ENCODE data around the gene ABHD17A.

The ABHD17A gene

DNA sequence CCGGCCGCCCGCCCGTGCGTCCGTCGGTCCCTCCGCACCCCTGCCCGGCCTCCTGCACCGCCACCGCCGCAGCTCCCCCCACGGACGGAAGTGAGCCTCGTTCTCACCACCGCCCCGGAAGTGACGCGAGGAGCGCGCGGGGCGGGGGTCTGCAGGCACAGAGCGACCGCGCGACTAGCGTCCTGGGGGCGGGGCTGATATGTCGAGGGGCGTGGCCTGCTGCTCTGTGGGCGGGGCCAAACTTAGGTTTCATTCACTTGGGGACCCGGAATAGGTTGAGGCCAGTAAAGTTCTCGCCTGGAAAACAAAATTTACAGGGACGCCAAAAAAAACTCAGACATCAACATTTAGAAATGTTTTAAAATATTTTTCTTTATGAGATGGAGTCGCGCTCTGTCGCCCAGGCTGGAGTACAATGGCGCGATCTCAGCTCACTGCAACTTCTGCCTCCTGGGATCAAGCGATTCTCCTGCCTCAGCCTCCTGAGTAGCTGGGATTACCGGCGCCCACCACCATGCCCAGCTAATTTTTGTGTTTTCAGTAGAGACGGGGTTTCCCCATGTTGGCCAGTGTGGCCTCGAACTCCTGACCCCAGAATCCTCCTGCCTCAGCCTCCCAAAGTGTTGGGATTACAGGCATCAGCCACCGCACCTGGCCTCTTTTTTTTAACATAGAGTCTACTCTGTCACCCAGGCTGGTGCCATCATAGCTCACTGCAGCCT, at the start of gene ABHD17A:
Gene ABHD17A (minus strand): TSS at position 99 of the 722 bp plus-strand sequence. CDS start 3,930 bp downstream, outside the sequence.
- peak; percentile 96 for DNase-seq

DNA sequence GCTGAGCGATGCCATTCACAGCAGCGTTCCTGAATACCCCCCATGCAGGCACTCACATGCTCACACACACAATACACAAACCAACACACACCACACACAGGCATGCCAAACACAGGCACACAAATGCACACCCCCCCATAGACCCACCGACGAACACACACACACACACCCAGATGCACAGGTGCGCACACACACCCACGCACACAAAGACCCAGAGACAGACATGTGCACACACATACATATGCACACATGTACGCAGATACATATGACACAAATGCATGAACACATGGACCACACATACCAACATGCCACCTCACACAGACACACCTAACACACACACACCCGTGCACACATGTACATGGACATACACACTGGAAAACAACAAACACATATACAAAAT, 48.6 kb upstream of the ABHD17A start:
- DNase-seq, result no peak

DNA sequence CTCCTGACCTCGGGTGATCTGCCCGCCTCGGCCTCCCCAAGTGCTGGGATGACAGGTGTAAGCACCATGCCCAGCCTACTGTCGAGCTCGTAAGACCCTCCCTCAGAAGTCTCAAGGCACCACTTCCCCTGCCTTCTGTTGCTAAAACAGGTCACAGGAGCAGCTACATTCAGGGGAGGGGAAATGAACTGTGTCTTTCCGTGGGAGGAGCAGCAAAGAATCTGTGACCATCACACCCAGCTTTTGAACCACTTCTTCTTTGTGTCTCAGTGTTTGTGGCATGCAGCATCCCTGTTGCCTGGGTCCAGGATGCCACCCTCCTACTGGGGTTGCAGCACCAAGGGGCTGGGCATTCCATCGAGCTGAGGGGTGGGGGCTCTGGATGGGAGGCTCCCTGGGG, 47.9 kb upstream of the ABHD17A start:
- DNase-seq, result no peak

DNA sequence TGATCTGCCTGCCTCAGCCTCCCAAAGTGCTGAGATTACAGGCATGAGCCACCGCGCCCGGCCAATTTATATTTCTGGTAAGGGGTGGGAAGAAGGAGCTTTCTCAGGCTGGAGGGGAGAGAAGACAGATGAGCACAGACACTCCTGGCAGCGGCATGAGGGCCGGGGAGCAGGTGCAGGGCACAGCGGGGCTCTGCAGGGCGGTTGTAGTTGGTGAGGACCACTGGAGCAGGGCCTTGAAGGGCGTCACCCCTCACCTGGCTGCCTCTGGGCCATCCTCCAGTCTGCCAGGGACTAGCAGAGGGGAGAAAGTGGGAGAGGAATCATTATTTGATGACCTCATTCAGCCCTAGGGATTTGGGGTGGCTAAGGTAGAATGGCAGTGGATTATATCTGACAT, 47.1 kb upstream of the ABHD17A start:
- no peak for DNase-seq

DNA sequence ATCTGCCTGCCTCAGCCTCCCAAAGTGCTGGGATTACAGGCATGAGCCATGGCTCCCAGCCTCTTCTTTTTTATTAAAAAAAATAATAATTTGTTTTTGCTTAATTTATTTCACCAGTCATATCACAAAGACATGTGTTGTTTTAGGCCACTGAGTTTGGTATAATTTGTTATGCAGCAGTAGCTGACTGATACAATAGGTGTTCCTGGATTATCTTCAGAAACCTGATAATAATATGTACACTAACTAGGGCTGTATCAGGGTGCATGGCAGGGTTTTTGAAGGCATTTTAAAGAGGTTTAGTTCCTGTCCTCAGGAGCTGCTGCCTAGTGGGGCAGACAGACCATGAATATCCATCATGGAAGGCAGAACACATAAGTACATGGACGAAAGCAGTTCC, 46.1 kb upstream of the ABHD17A start:
- DNase-seq, result no peak

DNA sequence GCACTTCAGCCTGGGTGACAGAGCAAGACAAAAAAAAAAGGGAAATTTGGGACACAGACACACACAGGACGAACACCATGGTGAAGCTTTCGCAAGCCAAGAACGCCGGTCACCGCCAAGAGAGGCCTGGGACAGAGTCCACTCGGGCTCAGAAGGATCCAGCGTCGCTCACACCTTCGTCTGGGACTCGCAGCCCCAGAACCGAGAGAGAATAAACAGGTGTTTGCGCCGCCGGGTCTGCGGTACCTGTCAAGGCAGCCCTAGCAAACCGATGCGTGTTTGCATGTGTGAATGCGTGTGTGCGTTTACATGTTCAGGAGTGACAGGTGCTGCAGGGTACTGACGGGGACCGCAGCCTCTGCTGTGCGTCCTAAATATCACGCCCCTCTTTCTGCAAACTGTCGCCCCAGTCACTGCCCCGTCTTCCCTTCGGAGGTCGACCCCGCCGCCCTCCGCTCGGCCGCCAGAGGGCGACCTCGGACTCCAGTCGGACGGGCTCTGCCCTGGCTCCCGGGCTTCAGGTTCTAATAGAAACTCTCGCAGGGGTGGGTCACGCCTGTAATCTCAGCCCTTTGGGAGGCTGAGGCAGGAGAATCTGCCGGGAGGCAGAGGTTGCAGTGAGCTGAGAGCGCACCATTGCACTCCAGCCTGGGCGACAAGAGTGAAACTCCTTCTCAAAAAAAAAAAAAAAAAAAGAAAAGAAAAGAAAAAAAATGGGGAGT, 43.9 kb upstream of the ABHD17A start:
- DNase-seq, result peak; percentile 83

DNA sequence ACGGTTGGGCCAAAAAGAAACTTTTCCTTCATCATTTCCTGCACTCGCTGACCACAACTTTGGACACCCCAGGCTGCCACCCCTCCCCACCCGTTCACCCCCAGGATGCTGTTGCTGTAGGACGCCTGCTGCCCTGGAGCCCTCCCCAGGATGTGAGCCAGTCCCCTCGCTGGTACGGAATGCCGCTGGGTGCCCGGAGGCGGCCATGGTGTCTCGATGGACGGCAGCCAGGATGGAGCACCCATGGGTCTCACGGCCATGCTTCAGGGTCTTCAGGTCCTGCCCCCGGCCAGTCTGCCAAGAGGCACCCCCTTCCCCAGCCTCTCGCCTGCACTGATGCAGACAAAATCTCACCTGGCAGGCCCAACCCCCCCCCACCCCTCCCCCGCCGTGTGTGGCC, 40.2 kb upstream of the ABHD17A start:
- no peak for DNase-seq

DNA sequence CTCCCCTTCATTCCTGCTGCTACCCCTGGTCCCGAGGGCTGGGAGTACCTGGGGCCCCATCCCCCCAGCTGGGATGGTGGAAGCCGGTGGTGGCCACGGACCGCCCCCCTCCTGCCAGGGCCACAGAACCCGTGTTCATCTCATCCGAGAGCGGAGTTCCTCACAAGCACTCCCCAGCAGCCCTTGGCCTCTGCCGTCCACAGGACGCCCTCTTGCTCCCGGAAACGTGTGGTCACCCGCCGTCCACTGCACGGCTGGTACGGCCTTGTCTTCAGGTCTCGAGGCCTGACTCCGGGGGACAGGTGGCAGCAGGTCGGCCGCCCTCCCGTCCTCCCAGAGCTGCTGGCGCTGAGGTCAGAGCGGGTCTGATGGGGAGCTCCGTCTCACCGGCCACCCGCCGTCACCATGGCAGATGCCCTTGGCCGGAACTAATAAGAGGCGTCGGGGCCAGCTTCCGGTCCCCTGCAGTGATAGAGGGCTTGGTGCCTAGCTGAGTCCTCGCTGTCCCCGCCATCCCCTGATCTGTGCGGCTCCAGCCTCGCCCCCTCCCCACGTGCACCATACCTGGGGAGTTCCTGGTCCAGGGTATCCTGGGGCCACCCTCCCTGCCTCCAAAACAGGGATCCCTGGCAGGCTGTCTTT, 39.1 kb upstream of the ABHD17A start:
- DNase-seq, result no peak

DNA sequence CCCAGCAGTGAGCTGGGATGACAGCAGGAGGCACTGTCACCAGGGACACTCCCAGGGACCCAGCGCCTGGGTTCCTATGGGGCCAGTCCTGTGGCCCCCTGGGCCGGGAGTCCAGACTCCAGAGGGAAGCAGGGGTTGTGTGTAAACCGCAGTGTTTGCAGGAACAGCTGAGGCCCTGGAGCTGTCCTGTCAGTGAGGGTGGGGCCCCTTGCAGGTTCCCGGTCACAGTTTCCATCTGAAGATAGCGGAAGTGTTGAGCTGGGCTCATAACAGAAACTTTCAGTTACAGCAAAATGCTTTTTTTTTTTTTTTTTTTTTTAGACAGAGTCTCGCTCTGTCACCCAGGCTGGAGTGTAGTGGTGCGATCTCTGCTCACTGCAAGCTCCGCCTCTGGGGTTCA, 38.0 kb upstream of the ABHD17A start:
- DNase-seq, result peak; percentile 80

DNA sequence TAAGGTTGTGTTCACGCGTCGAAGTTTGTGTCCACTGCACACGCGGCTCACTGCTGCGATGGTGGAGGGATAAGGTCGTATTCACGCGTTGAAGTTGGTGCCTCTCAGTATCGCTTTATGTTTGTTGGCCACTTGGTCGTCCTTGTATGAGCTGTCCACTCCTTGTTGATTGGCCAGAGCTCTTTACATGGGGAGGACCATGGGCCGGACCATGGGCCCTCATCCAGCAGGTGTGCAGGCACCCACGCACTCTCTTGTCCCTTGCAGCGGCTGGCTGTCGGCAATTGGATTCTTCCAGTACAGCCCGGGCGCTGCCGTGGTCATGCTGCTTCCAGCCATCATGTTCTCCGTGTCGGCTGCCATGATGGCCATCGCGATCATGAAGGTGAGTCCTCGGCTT, 37.5 kb upstream of the ABHD17A start:
- DNase-seq, result no peak

DNA sequence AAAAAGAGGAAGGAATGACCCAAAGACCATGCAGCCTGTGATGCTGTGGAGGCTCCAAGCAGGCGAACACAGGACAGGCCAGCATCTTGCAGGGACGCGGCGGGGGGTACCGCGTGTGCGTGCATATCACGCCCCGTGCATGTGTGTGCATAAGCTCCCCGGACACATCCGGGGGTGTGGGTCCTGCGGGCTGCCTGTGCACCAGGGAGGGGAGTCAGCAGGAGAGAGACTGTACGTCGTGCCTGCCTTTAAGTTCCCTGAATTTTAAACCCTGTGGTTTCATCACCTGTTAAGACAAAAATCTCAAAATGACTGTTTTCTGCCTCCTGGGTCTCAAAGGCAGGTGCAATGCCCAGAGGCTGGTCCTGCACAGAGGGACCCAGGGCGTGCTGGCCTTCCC, 36.5 kb upstream of the ABHD17A start:
- DNase-seq, result peak; percentile 55

DNA sequence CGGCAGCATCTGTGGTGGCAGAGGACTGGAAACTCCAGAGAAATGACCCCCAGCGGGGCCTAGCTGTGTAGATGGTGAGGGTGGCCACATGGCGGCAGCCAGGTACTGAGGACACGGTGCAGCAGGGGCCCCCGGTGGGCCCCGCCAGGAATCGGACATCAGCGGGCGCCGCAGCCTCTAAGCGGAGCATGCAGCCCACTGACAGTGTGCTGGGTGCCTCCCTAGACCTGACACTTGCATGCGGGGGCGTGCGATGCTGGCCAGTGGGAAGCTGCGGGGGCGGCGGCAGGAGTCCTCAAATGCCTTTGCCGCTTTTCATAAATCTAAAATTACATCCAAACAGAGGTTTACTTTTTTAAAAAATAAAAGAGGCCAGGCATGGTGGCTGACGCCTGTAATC, 36.0 kb upstream of the ABHD17A start:
- DNase-seq, result no peak

DNA sequence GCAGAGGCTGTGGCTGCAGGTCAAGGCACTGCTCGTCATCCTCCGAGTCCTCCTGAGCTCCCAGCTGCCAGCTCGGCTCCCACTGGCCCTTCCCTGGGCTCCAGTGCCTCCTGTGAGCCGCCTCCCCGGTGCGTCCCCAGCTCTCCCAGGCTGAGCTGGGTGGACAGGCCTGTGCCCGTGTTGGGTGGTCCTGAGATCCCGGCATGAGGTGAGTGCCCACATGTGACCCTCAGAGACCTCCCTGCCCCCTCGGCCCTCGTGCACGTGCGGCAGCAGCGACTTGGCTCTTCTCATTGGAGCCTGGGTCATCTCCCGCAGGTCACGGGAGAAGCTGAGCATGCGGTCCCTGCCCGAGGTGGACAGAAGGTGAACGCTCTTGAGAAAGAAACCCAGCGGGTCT, 35.3 kb upstream of the ABHD17A start:
- no peak for DNase-seq

DNA sequence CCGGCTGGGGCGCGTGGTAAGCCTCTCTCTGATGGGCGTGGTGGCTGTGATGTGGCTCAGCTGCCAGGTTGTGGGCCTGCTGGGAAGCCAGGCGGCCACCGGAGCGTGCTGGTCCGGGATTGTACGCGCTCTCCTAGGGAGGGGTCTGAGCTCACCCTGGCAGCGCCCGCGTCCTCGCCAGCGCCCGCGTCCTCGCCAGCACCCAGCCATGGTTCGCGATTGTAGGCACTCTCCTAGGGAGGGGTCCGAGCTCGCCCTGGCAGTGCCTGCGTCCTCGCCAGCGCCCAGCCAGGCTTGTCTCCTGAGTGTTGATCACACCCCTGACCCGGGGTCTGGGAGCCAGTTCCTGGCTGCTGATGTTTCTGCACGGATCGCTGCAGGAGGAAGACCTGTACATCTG, 33.7 kb upstream of the ABHD17A start:
- no peak for DNase-seq

DNA sequence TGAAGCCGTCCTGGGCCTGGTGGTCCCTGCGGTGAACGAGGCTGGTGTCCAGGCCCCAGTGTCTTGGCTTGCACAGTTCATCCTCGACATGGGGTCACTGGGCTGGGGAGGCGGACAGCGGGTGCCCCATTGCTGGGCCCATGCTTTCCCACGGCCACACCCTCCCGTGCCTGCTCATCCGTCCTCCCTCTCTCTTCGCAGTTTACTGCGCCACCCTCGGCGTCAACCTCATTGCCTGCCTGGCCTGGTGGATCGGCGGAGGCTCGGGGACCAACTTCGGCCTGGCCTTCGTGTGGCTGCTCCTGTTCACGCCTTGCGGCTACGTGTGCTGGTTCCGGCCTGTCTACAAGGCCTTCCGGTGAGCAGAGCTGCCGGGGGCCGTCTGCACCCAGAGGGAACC, 32.6 kb upstream of the ABHD17A start:
- no peak for DNase-seq

DNA sequence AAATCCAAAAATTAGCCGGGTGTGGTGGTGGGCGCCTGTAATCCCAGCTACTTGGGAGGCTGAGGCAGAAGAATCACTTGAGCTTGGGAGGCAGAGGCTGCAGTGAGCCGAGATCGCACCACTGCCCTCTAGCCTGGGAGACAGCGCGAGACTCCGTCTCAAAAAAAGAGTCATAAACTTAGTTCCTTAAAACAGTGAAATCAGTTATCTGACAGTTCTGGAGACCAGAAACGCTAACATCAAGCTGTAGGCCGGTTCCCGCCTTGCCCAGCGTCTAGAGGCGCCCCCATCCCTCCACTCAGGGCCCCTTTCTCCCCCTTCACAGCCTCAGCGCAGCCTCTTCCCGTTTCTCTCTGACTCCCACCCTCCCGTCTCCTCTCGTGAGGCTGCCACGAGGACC, 31.9 kb upstream of the ABHD17A start:
- DNase-seq, result no peak

DNA sequence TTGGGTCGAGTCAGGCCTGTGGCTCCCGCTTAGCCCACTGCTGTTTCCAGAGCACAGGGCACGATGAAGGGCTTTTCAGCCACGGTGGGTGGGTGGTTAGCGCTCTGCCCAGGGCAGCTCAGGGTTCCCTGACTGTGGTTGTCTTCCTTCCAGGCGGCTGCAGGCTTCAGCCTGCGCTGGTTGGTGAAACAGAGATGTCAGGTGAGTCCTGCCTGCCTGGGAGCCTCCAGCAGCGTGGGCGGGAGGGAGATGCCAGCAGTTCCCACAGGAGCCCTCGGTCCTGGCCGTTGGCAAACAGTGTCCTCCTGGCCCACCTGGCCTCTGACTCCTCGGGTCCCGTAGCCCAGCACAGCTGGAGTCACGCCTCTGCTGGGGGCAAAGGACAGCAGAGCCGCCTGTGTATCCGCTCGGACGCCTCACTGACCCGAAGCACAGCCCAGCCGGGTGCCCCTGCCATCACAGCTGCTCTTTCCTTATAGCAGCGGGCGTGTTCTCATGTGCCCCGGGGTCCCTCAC, 29.6 kb upstream of the ABHD17A start:
- no peak for DNase-seq

DNA sequence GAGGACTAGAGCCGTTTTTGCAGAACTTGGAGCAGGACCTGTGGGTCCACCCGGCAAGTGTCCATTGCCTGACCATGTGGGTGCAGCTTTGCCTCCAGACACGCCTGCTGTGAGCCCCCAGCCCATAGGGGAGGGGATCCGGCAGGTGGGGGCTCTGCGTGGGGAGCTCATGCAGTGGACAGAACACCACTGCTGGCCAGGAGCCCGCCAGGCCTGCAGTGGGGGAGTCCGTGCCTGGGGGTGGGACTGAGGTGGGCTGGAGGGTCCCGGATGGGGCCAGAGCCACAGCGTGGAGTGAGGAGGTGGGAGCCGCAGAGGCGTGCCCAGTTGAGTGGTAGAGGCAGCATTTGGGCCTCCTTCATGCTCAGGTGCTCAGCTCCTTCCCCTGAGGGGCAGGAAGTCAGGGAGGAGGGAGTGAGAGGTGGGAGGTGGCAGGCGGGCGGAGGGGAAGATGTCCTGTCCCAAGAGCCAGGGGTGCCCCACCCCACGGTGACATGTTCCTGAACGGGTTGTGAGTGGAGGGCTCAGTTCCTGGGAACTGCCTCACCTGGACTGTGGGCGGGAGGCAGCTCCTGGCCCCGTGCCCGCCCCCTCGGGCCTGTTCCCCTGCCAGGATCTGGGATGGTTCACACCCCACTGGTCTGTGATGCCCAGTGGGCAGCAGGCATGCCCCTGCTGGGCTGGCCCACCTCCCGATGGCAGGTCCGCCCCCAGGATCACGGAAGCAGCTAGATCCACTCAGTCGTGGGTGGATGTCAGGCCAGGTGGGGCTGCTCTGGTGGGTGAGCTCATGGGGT, 28.7 kb upstream of the ABHD17A start:
- DNase-seq, result no peak

DNA sequence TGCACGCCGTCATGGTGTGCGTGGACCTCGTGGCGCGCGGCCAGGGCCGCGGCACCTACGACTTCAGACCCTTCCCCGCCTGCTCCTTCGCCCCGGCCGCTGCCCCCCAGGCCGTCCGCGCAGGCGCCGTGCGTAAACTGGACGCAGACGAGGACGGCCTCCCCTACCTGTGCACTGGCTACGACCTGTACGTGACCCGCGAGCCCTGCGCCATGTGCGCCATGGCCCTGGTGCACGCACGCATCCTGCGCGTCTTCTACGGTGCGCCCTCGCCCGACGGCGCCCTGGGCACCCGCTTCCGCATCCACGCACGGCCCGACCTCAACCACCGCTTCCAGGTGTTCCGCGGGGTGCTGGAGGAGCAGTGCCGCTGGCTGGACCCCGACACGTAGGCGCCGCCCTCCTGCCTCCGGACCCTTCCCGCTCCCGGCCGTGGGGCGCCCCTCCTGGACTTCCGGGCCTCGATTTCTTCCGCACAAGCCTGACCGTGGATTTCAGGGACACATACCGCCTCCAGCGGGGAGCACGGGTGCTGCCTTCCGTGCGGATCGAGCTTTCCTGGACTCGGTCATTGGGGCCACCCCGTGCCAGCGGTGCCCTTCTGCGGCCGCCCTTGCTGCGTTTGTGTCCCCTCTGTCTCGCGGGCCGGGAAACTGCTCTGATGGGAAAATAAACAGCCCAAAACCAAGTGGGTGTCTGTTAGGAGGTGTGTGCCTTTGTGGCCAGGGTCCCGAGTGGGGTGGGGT, 27.6 kb upstream of the ABHD17A start:
- DNase-seq, result no peak

DNA sequence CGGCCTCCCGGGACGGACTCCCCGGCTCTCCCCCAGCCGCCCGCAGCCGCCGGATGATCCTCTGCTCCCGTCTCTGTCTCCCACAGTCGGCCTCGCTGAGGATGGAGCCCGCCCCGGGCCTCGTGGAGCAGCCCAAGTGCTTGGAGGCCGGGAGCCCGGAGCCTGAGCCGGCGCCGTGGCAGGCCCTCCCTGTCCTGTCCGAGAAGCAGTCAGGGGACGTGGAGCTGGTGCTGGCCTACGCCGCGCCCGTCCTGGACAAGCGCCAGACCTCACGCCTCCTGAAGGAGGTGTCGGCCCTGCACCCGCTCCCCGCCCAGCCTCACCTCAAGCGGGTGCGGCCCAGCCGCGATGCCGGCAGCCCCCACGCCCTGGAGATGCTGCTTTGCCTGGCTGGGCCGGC, 26.7 kb upstream of the ABHD17A start:
- DNase-seq, result no peak

DNA sequence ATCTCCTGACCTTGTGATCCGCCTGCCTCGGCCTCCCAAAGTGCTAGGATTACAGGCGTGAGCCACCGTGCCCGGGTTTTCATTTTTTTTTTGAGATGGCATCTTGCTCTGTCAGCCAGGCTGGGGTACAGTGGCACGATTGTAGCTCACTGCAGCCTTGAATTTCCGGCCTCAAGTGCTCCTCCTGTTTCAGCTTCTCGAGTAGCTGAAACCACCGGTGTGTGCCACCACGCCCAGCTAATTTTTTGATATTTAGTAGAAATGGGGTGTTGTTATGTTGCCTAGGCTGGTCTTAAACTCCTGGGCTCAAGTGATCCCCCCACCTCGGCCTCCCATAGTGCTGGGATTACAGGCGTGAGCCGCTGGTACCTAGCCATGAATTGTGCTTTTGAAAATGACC, 25.8 kb upstream of the ABHD17A start:
- no peak for DNase-seq

DNA sequence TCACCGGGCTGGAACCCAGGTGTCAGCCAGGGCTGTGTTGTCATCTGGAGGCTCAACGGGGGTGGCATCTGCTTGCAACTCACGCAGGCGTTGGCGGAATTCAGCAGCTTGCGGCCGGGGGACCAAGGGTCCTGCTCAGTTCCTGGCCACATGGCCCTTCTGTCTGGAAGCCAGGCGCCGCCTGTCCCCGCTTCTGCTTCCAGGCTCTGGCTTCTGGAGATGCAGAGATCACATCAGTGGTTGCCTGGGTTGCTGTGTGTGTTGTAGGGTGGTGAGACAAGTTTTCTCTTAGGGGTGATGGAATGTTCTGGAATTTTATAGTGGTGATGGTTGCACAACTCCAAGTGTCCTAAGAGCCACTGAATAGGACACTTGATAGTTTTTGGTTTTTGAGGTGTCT, 24.9 kb upstream of the ABHD17A start:
- no peak for DNase-seq

DNA sequence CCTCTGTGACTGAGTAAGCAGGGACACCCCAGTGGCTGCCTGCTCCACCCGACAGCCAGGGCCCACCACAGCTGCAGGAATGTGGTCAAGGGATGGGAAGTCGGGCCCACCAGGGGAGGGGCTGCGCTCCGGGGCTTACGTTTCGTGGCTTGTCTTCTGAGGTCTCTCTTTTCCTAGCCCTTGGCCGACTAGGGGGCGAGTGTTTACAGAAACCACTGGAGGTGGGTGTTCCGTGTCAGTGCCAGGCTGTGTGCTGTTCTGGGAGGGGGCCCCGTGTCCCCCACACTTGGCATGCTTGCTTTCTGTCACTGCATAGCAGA, 24.4 kb upstream of the ABHD17A start:
- DNase-seq, result no peak

Measured in activated CD4-positive, alpha-beta T cell treated with anti-CD3 and anti-CD28 coated beads, Interleukin-2, amount 50 U/mL, for 16 hours (primary cell).